AG09309 (cell line): ENCODE results near the gene AGMO.

Experiments
- DNase-seq: peaks from one replicate; pipeline ENCODE4 v3.0.0-alpha.2; 2010; ENCODE audit warnings: low read depth
- H3K4me3 ChIP-seq: 2 replicates; pipeline ENCODE4 v1.5.1; 2011; ENCODE audit warnings: mild to moderate bottlenecking, low read depth, low read length, moderate library complexity; ENCODE audit not compliant: control insufficient read depth
- TF ChIP-seq, protein P1 (sequence below): IDR thresholded peaks from 2 replicates; pipeline ENCODE4 v1.5.1; 2011; ENCODE audit warnings: mild to moderate bottlenecking, low read depth, low read length, inconsistent platforms; ENCODE audit not compliant: insufficient read depth, control insufficient read depth; ENCODE audit errors: missing control alignments

Gene AGMO

DNA sequence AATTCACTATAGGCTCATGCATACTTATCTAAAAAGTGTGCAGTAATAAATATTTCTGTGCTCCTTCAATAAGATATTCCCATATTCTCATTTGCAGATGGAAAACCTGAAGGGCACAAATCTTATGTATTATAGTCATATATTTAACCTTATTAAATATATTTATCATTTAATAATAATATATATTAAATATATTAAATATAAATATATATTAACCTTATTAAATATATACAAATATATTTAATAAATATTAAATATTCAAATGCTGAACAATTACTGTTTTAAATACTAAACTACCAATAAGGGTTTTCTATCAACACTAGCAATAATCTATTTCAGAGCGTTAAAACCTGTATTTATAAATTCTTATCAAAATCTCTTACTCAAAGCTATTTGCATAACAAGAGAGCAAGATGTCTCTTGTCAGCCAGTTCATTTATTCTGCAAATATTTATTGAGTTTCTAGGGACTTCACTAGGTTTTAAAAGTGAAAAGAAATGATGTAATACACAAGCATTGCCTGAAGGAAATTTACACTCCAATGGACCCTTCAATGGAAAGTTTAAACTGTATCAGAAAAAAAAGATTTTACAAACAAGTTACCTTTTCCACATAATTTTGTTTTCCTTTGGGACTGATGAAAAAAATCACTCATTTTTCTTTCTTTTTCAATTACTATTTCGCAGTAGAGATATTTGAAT, 159.2 kb downstream of the AGMO start:
- TF ChIP-seq, protein P1, sequence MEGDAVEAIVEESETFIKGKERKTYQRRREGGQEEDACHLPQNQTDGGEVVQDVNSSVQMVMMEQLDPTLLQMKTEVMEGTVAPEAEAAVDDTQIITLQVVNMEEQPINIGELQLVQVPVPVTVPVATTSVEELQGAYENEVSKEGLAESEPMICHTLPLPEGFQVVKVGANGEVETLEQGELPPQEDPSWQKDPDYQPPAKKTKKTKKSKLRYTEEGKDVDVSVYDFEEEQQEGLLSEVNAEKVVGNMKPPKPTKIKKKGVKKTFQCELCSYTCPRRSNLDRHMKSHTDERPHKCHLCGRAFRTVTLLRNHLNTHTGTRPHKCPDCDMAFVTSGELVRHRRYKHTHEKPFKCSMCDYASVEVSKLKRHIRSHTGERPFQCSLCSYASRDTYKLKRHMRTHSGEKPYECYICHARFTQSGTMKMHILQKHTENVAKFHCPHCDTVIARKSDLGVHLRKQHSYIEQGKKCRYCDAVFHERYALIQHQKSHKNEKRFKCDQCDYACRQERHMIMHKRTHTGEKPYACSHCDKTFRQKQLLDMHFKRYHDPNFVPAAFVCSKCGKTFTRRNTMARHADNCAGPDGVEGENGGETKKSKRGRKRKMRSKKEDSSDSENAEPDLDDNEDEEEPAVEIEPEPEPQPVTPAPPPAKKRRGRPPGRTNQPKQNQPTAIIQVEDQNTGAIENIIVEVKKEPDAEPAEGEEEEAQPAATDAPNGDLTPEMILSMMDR: no peak
- H3K4me3 ChIP-seq: no peak overlapping the region
- no peak for DNase-seq

DNA sequence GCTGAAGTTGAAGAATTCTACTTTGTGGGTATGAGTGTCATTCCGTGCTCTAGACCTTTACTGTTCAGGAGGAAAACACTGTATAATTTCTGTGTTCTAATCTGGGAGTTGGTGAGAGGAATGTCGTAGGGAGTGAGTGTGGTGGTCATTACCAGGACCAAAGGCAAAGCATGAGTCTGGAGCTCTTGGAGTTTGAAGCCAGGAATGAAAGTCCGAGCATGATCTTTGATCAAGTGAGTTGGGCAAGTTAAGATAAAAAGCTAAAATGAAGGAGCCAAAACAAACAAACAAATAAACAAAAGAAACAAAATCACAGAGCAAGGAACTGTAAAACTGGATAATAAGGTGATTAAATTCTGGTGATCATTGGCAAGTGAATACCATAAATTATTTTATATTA, 161.4 kb downstream of the AGMO start:
- H3K4me3 ChIP-seq: no peak overlapping the region
- no peak for DNase-seq
- TF ChIP-seq, protein P1: no peak

DNA sequence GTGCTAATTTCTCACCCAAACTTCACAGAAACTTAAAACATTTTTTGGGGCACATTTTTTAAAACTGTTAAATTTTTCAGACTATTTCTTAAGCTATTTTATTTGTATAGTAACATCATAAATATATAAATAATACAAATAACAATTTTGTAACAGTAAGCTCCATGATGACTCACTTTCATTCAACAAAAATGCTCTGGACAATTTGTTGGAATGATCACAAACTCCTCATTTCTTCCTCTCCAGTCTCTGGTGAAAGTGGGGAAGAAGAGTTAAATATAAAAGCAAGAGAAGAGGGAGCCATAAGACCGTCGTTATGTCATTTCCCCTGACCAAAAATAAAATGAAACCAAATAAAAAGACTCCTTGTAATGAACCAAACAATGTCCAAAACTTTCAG, 162.4 kb downstream of the AGMO start:
- DNase-seq: no peak
- H3K4me3 ChIP-seq: no peak overlapping the region
- TF ChIP-seq, protein P1: no peak

DNA sequence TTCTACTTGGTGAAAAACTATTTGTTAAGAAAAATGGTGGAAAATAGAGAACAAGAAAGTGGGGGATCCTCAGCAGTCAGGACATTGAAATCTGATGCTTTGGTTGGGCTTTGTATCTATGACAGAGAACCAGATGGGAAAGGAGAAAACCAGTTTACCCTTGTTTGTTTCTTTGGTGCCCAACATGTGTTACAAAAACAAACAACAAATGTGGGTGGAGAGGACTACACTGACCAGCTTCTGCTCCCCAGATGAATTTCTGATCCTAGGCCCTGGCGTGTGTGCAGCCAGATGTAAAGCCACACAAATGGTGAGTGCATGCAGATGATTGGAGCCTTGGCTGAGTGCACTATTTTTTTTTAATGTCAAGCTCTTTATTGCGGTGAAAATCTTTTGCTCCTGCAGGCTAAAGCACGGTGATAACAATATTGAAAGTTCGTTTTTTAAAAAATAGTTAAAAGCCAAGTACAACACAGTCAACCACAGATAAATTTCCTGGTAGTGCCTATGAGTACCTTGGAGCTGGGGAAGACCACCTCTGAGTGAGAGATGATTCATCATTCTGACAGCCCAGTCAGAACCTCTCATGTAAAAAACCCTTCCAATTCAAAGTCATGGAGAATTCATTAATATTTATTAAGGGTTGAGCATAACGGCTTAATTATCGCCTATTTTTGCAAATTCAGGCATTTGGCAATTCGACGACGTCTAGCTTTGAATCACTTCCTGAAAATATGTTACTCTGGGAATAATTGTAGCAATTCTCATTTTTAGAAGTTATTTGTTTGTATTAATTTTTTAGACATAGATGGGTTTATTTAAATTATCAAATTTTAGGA, 163.7 kb downstream of the AGMO start:
- no peak for DNase-seq
- TF ChIP-seq, protein P1: no peak
- H3K4me3 ChIP-seq: no peak overlapping the region

DNA sequence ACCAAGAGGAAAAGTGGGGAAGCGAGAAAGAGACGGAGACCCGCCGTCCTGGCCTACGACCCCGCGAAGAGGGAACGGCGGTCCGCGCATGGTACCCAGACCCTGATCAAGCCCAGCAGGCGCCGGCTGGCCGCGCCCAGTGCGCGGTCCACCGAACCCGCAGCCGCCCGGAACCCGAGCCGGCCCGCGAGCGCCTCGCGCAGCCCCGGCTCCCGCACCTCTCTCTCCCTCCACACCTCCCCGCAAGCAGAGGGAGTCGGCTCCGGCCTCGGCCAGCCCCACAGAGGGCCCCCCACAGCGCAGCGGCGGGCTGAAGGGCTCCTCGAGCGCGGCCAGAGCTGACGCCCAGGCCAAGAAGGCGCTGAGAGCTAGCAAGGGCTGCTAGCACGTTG, 164.7 kb downstream of the AGMO start:
- no peak overlapping the region for H3K4me3 ChIP-seq
- no peak for DNase-seq
- TF ChIP-seq, protein P1: no peak

DNA sequence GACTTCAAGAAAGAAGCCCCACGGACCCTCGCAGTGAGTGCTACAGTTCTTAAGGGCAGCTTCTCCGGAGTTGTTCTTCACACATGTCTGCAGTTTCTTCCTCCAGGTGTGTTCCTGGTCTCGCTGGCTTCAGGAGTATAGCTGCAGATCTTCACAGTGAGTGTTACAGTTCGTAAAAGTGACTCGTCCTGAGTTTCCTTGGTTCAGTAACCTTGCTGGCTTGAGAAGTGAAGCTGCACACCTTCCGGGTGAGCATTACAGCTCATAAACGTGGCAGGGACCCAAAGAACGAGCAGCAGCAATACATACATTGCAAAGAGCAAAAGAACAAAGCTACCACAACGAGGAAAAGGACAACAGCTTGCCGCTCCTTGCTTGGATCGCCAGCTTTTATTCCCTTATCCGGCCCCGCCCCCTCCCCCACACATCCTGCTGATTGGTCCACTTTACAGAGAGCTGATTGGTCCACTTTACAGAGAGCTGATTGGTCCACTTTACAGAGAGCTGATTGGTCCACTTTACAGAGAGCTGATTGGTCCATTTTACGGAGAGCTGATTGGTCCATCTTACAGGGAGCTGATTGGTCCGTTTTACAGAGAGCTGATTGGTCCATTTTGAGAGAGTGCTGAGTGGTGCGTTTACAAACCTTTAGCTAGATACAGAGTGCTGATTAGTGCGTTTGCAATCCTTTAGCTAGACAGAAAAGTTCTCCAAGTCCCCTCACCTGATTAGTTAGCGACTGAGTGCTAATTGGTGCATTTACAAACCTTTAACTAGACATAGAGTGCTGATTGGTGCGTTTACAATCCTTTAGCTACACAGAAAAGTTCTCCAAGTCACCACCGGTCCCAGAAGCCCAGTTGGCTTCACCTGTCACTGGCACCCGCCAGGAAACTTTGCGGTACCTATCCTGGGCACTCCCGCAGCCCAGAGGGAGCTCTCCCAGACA, 165.3 kb downstream of the AGMO start:
- TF ChIP-seq, protein P1: no peak
- no peak overlapping the region for H3K4me3 ChIP-seq
- no peak for DNase-seq
